ENCODE data around the gene GBF1.

The GBF1 gene

GRCh38 chr10:102416283-102416682 lies 171.0 kb downstream of the GBF1 start:
- Histone ChIP-seq H3K27me3 (ENCODE audit: control insufficient read depth in 1 of 2, insufficient read depth in 2 of 2, low read length in 2 of 2) (peaks cover 24 to 32% of the 10 kb centered on the region in 2 donors), H3K36me3 (ENCODE audit: control insufficient read depth in 1 of 2, insufficient read depth in 2 of 2, low read length in 2 of 2) (no peaks in the 10 kb centered on the region), H3K9ac (ENCODE audit: low read depth in 1 of 2, low read length in 2 of 2) (no peak overlapping the region)

GRCh38 chr10:102416695-102417094 lies 171.4 kb downstream of the GBF1 start:
- Histone ChIP-seq H3K9ac (ENCODE audit: low read depth in 1 of 2, low read length in 2 of 2) (no peak overlapping the region), H3K4me3 (ENCODE audit: low read depth in 1 of 2, low read length in 2 of 2) (no peak overlapping the region), H3K9me3 (ENCODE audit: control insufficient read depth in 1 of 2, low read length in 2 of 2) (no peaks in the 10 kb centered on the region), H3K27me3 (ENCODE audit: control insufficient read depth in 1 of 2, insufficient read depth in 2 of 2, low read length in 2 of 2) (peaks cover 20 to 28% of the 10 kb centered on the region in 2 donors), H3K36me3 (ENCODE audit: control insufficient read depth in 1 of 2, insufficient read depth in 2 of 2, low read length in 2 of 2) (no peaks in the 10 kb centered on the region), H3K4me1 (ENCODE audit: control insufficient read depth in 1 of 2, insufficient read depth in 2 of 2, low read length in 2 of 2) (peaks cover 16% of the 10 kb centered on the region in 2 donors), H3K27ac (ENCODE audit: low read depth, low read length) (no peak overlapping the region)

More at GRCh38 chr10:102416283-102416682, 171.0 kb downstream of the GBF1 start:
- Histone ChIP-seq H3K9me3 (ENCODE audit: control insufficient read depth in 1 of 2, low read length in 2 of 2) (no peaks in the 10 kb centered on the region), H3K4me1 (ENCODE audit: control insufficient read depth in 1 of 2, insufficient read depth in 2 of 2, low read length in 2 of 2) (peaks cover 16% of the 10 kb centered on the region in 2 donors), H3K27ac (ENCODE audit: low read depth, low read length) (no peak overlapping the region), H3K4me3 (ENCODE audit: low read depth in 1 of 2, low read length in 2 of 2) (no peak overlapping the region)

GRCh38 chr10:102418622-102419268 lies 173.4 kb downstream of the GBF1 start, which contains the start of gene PSD:
TSS of gene PSD (minus strand) at chr10:102418785. CDS start at chr10:102417038, 1,747 bp downstream.
- H3K4me3 ChIP-seq (ENCODE audit: low read depth in 1 of 2, low read length in 2 of 2), result peak within 1 kb of the TSS; percentile 77 to 93
- peaks cover 3 to 5% of the 10 kb centered on the region in 2 donors for H3K36me3 ChIP-seq (ENCODE audit: control insufficient read depth in 1 of 2, insufficient read depth in 2 of 2, low read length in 2 of 2)
- peaks cover 31 to 35% of the 10 kb centered on the region in 2 donors for H3K4me1 ChIP-seq (ENCODE audit: control insufficient read depth in 1 of 2, insufficient read depth in 2 of 2, low read length in 2 of 2)
- H3K27me3 ChIP-seq (ENCODE audit: control insufficient read depth in 1 of 2, insufficient read depth in 2 of 2, low read length in 2 of 2), result peaks cover 7 to 11% of the 10 kb centered on the region in 2 donors
- H3K9me3 ChIP-seq (ENCODE audit: control insufficient read depth in 1 of 2, low read length in 2 of 2), result no peaks in the 10 kb centered on the region
- H3K27ac ChIP-seq (ENCODE audit: low read depth, low read length), result no peak within 1 kb of the TSS
- H3K9ac ChIP-seq (ENCODE audit: low read depth in 1 of 2, low read length in 2 of 2), result peak within 1 kb of the TSS in 1 of 2 donors; percentile 64

- Histone ChIP-seq H3K36me3 (ENCODE audit: control insufficient read depth in 1 of 2, insufficient read depth in 2 of 2, low read length in 2 of 2) (peaks cover 9 to 12% of the 10 kb centered on the region in 2 donors), H3K4me3 (ENCODE audit: low read depth in 1 of 2, low read length in 2 of 2) (peak overlapping the region; percentile 77 to 93), H3K27me3 (ENCODE audit: control insufficient read depth in 1 of 2, insufficient read depth in 2 of 2, low read length in 2 of 2) (peaks cover 7 to 11% of the 10 kb centered on the region in 2 donors), H3K9ac (ENCODE audit: low read depth in 1 of 2, low read length in 2 of 2) (peak overlapping the region in 1 of 2 donors; percentile 64), H3K9me3 (ENCODE audit: control insufficient read depth in 1 of 2, low read length in 2 of 2) (no peaks in the 10 kb centered on the region), H3K27ac (ENCODE audit: low read depth, low read length) (no peak overlapping the region), H3K4me1 (ENCODE audit: control insufficient read depth in 1 of 2, insufficient read depth in 2 of 2, low read length in 2 of 2) (peaks cover 32 to 35% of the 10 kb centered on the region in 2 donors)
Measured at GRCh38 chr10:102419269-102420180, 174.2 kb downstream of the GBF1 start.

- peaks cover 7 to 11% of the 10 kb centered on the region in 2 donors for H3K27me3 ChIP-seq (ENCODE audit: control insufficient read depth in 1 of 2, insufficient read depth in 2 of 2, low read length in 2 of 2)
- H3K27ac ChIP-seq (ENCODE audit: low read depth, low read length), result no peak overlapping the region
- H3K4me3 ChIP-seq (ENCODE audit: low read depth in 1 of 2, low read length in 2 of 2), result peak overlapping the region; percentile 77 to 93
- H3K9ac ChIP-seq (ENCODE audit: low read depth in 1 of 2, low read length in 2 of 2), result peak overlapping the region; percentile 64 to 89
- H3K9me3 ChIP-seq (ENCODE audit: control insufficient read depth in 1 of 2, low read length in 2 of 2), result no peaks in the 10 kb centered on the region
- peaks cover 32 to 35% of the 10 kb centered on the region in 2 donors for H3K4me1 ChIP-seq (ENCODE audit: control insufficient read depth in 1 of 2, insufficient read depth in 2 of 2, low read length in 2 of 2)
- H3K36me3 ChIP-seq (ENCODE audit: control insufficient read depth in 1 of 2, insufficient read depth in 2 of 2, low read length in 2 of 2), result peaks cover 9 to 18% of the 10 kb centered on the region in 2 donors
Measured at GRCh38 chr10:102420181-102420713, 174.9 kb downstream of the GBF1 start.

- H3K36me3 ChIP-seq (ENCODE audit: control insufficient read depth in 1 of 2, insufficient read depth in 2 of 2, low read length in 2 of 2), result peaks cover 9 to 20% of the 10 kb centered on the region in 2 donors
- H3K9ac ChIP-seq (ENCODE audit: low read depth in 1 of 2, low read length in 2 of 2), result peak within 1 kb of the TSS; percentile 64 to 89
- H3K4me1 ChIP-seq (ENCODE audit: control insufficient read depth in 1 of 2, insufficient read depth in 2 of 2, low read length in 2 of 2), result peaks cover 32 to 35% of the 10 kb centered on the region in 2 donors
- H3K27ac ChIP-seq (ENCODE audit: low read depth, low read length), result peak within 1 kb of the TSS; percentile 78
- peaks cover 7 to 11% of the 10 kb centered on the region in 2 donors for H3K27me3 ChIP-seq (ENCODE audit: control insufficient read depth in 1 of 2, insufficient read depth in 2 of 2, low read length in 2 of 2)
- no peaks in the 10 kb centered on the region for H3K9me3 ChIP-seq (ENCODE audit: control insufficient read depth in 1 of 2, low read length in 2 of 2)
- H3K4me3 ChIP-seq (ENCODE audit: low read depth in 1 of 2, low read length in 2 of 2), result peak within 1 kb of the TSS; percentile 77 to 93
Measured at GRCh38 chr10:102420714-102421506, 175.6 kb downstream of the GBF1 start, which contains the start of gene FBXL15. TSS of gene FBXL15 (plus strand) at chr10:102420836. CDS start at chr10:102421130, 294 bp downstream.

GRCh38 chr10:102421507-102421756 lies 176.1 kb downstream of the GBF1 start:
- peaks cover 32 to 35% of the 10 kb centered on the region in 2 donors for H3K4me1 ChIP-seq (ENCODE audit: control insufficient read depth in 1 of 2, insufficient read depth in 2 of 2, low read length in 2 of 2)
- peak overlapping the region; percentile 78 for H3K27ac ChIP-seq (ENCODE audit: low read depth, low read length)
- peaks cover 9 to 25% of the 10 kb centered on the region in 2 donors for H3K36me3 ChIP-seq (ENCODE audit: control insufficient read depth in 1 of 2, insufficient read depth in 2 of 2, low read length in 2 of 2)
- H3K9ac ChIP-seq (ENCODE audit: low read depth in 1 of 2, low read length in 2 of 2), result peak overlapping the region; percentile 64 to 89
- H3K27me3 ChIP-seq (ENCODE audit: control insufficient read depth in 1 of 2, insufficient read depth in 2 of 2, low read length in 2 of 2), result peaks cover 7 to 11% of the 10 kb centered on the region in 2 donors
- H3K9me3 ChIP-seq (ENCODE audit: control insufficient read depth in 1 of 2, low read length in 2 of 2), result no peaks in the 10 kb centered on the region
- peak overlapping the region; percentile 77 to 93 for H3K4me3 ChIP-seq (ENCODE audit: low read depth in 1 of 2, low read length in 2 of 2)

- H3K4me3 ChIP-seq (ENCODE audit: low read depth in 1 of 2, low read length in 2 of 2), result peak overlapping the region; percentile 77 to 93
- H3K9ac ChIP-seq (ENCODE audit: low read depth in 1 of 2, low read length in 2 of 2), result peak overlapping the region; percentile 64 to 89
- no peaks in the 10 kb centered on the region for H3K9me3 ChIP-seq (ENCODE audit: control insufficient read depth in 1 of 2, low read length in 2 of 2)
- H3K27ac ChIP-seq (ENCODE audit: low read depth, low read length), result peak overlapping the region; percentile 78
- H3K27me3 ChIP-seq (ENCODE audit: control insufficient read depth in 1 of 2, insufficient read depth in 2 of 2, low read length in 2 of 2), result peaks cover 7 to 11% of the 10 kb centered on the region in 2 donors
- H3K36me3 ChIP-seq (ENCODE audit: control insufficient read depth in 1 of 2, insufficient read depth in 2 of 2, low read length in 2 of 2), result peaks cover 9 to 25% of the 10 kb centered on the region in 2 donors
- H3K4me1 ChIP-seq (ENCODE audit: control insufficient read depth in 1 of 2, insufficient read depth in 2 of 2, low read length in 2 of 2), result peaks cover 32 to 35% of the 10 kb centered on the region in 2 donors
Measured at GRCh38 chr10:102421757-102422512, 176.6 kb downstream of the GBF1 start.

Data from duodenal mucosa (tissue), 2 donors.